SK-N-SH (cell line): ENCODE data around the gene ZSCAN5C. TPM values are rescaled to one million over a fixed set of nuclear protein-coding genes. Genes with fewer than 3 reads are reported as not detected.

Source experiments
- CTCF ChIA-PET: fragments of 300-600, 350-600 bp; formaldehyde crosslinking; extraction: SDS; loops from one replicate; lab custom pipeline; 2021; lab: Yijun Ruan, JAX
- POLR2A ChIA-PET: fragments of 350-600 bp; sonication (Branson Sonifier 250); formaldehyde crosslinking; extraction: SDS; loops from one replicate; lab custom pipeline; 2020; ENCODE audit warnings: antibody characterized with exemption, inconsistent platforms; lab: Yijun Ruan, JAX
- DNase-seq: peaks from one replicate; pipeline ENCODE4 v3.0.0; 2012
- H2AFZ ChIP-seq: fragments of 200-600 bp; sonication (generic); 2 replicates; pipeline ENCODE4 v1.8.1; 2016; ENCODE audit warnings: antibody characterized with exemption, mild to moderate bottlenecking, low read depth
- H3F3A ChIP-seq: fragments of 200-600 bp; sonication (generic); replicated peaks from 2 replicates; pipeline ENCODE3; 2016; ENCODE audit warnings: antibody characterized with exemption, mild to moderate bottlenecking; ENCODE audit not compliant: insufficient read depth
- H3K27ac ChIP-seq, 2 experiments: fragments of 200-500 bp in 1 of 2; fragments of 200-600 bp in 1 of 2; sonication (Bioruptor generic) in 1 of 2; sonication (generic), shearing (Covaris generic) in 1 of 2; 2 replicates each; pipeline versions ENCODE4 v1.5.1 to v1.6.1; 2014 to 2016; ENCODE audit warnings: low read depth in 2 of 2, inconsistent platforms in 1 of 2, low read length in 1 of 2, mild to moderate bottlenecking in 1 of 2, mixed read lengths in 1 of 2
- H3K27me3 ChIP-seq: fragments of 200-600 bp; sonication (generic), shearing (Covaris generic); 2 replicates; pipeline ENCODE4 v1.6.1; 2016; ENCODE audit warnings: mixed run types; ENCODE audit not compliant: insufficient read depth
- H3K36me3 ChIP-seq, 2 experiments: fragments of 200-500 bp in 1 of 2; fragments of 200-600 bp in 1 of 2; sonication (Bioruptor generic) in 1 of 2; sonication (generic) in 1 of 2; replicated peaks in 1 of 2; 2 replicates each; pipeline versions ENCODE3 to v1.5.1; 2014 to 2016; ENCODE audit warnings: low read length in 1 of 2, mild to moderate bottlenecking in 1 of 2; ENCODE audit not compliant: insufficient read depth in 2 of 2, control insufficient read depth in 1 of 2
- H3K4me1 ChIP-seq, 2 experiments: fragments of 200-500 bp in 1 of 2; fragments of 200-600 bp in 1 of 2; sonication (Bioruptor generic) in 1 of 2; sonication (generic), shearing (Covaris generic) in 1 of 2; 2 replicates each; pipeline versions ENCODE4 v1.5.1 to v1.6.1; 2014 to 2016; ENCODE audit warnings: low read depth in 1 of 2, low read length in 1 of 2, mixed run types in 1 of 2; ENCODE audit not compliant: insufficient read depth in 2 of 2, control insufficient read depth in 1 of 2
- H3K4me2 ChIP-seq: fragments of 200-600 bp; sonication (generic), shearing (Covaris generic); 2 replicates; pipeline ENCODE4 v1.6.1; 2017; ENCODE audit warnings: mixed run types
- H3K4me3 ChIP-seq, 2 experiments: fragments of 200-500 bp in 1 of 2; fragments of 200-600 bp in 1 of 2; sonication (Bioruptor generic) in 1 of 2; sonication (generic), shearing (Covaris generic) in 1 of 2; 2 replicates each; pipeline versions ENCODE4 v1.5.1 to v1.8.1; 2014 to 2016; ENCODE audit warnings: low read depth in 2 of 2, inconsistent platforms in 1 of 2, low read length in 1 of 2, mild to moderate bottlenecking in 1 of 2, mixed read lengths in 1 of 2, moderate library complexity in 1 of 2
- H3K79me2 ChIP-seq: fragments of 200-600 bp; sonication (generic); 2 replicates; pipeline ENCODE4 v1.8.1; 2017; ENCODE audit warnings: mild to moderate bottlenecking; ENCODE audit not compliant: insufficient read depth
- H3K9ac ChIP-seq: fragments of 200-600 bp; sonication (generic); 2 replicates; pipeline ENCODE4 v1.6.1; 2017; ENCODE audit warnings: mixed run types
- H3K9me2 ChIP-seq: fragments of 200-600 bp; sonication (generic); 2 replicates; pipeline ENCODE4 v1.6.1; 2017; ENCODE audit warnings: mixed run types
- H3K9me3 ChIP-seq: fragments of 200-600 bp; sonication (generic); 2 replicates; pipeline ENCODE4 v1.6.1; 2017; ENCODE audit warnings: mixed run types, mild to moderate bottlenecking, moderate library complexity
- H4K20me1 ChIP-seq: fragments of 200-600 bp; sonication (generic); 2 replicates; pipeline ENCODE4 v1.6.1; 2017; ENCODE audit warnings: mild to moderate bottlenecking, mixed run types; ENCODE audit not compliant: insufficient read depth
- CHD2 ChIP-seq: fragments of 150-350 bp; IDR thresholded peaks from 2 replicates; pipeline ENCODE4 v1.6.1; 2018; ENCODE audit warnings: low read length; ENCODE audit not compliant: partially characterized antibody
- CTCF ChIP-seq: fragments of 200-600 bp; sonication (generic); IDR thresholded peaks from 2 replicates; pipeline ENCODE4 v1.6.1; 2017; ENCODE audit warnings: antibody characterized with exemption, mild to moderate bottlenecking, moderate library complexity
- EP300 ChIP-seq, 2 experiments: IDR thresholded peaks; 2 replicates each; pipeline versions ENCODE4 v1.4.0 to v1.6.1; 2012; ENCODE audit warnings: borderline replicate concordance in 1 of 2, low read depth in 1 of 2, low read length in 1 of 2
- FOXJ3 ChIP-seq: sonication (generic); formaldehyde crosslinking; IDR thresholded peaks from 2 replicates; pipeline ENCODE4 v1.5.1; 2020; ENCODE audit warnings: mild to moderate bottlenecking, missing genetic modification reagents
- FOXM1 ChIP-seq: IDR thresholded peaks from 2 replicates; pipeline ENCODE4 v1.4.0; 2012; ENCODE audit warnings: low read depth, mild to moderate bottlenecking
- GABPA ChIP-seq: IDR thresholded peaks from 2 replicates; pipeline ENCODE4 v1.4.0; 2012; ENCODE audit warnings: low read depth, mild to moderate bottlenecking
- GATA2 ChIP-seq: sonication (generic); formaldehyde crosslinking; IDR thresholded peaks from 2 replicates; pipeline ENCODE4 v1.5.0; 2020; ENCODE audit warnings: mild to moderate bottlenecking, missing genetic modification reagents
- JUND ChIP-seq: IDR thresholded peaks from 2 replicates; pipeline ENCODE4 v1.4.0; 2012
- MAX ChIP-seq: IDR thresholded peaks from 2 replicates; pipeline ENCODE4 v1.4.0; 2012; ENCODE audit warnings: low read depth
- MEF2A ChIP-seq: IDR thresholded peaks from 2 replicates; pipeline ENCODE4 v1.4.0; 2012; ENCODE audit warnings: low read depth, borderline replicate concordance
- NFIC ChIP-seq: IDR thresholded peaks from 2 replicates; pipeline ENCODE4 v1.4.0; 2012; ENCODE audit warnings: borderline replicate concordance
- POLR2AphosphoS5 ChIP-seq: IDR thresholded peaks from 2 replicates; pipeline ENCODE4 v1.6.1; 2012; ENCODE audit warnings: low read depth, low read length
- RAD21 ChIP-seq: IDR thresholded peaks from 2 replicates; pipeline ENCODE4 v1.6.1; 2012; ENCODE audit warnings: mild to moderate bottlenecking, low read length
- RCOR1 ChIP-seq: fragments of 150-350 bp; IDR thresholded peaks from 2 replicates; pipeline ENCODE4 v1.6.1; 2017; ENCODE audit warnings: antibody characterized with exemption, low read length
- RFX5 ChIP-seq: IDR thresholded peaks from 2 replicates; pipeline ENCODE4 v1.6.1; 2012; ENCODE audit warnings: mild to moderate bottlenecking, improper control_type of control experiment, low read length
- SIN3A ChIP-seq: IDR thresholded peaks from 2 replicates; pipeline ENCODE4 v1.6.1; 2012; ENCODE audit warnings: low read depth, mild to moderate bottlenecking, low read length, moderate library complexity, borderline replicate concordance
- SMC3 ChIP-seq: IDR thresholded peaks from 2 replicates; pipeline ENCODE4 v1.6.1; 2012; ENCODE audit warnings: low read depth, low read length, improper control_type of control experiment
- TEAD4 ChIP-seq: IDR thresholded peaks from 2 replicates; pipeline ENCODE4 v1.4.0; 2012; ENCODE audit warnings: mild to moderate bottlenecking, borderline replicate concordance; ENCODE audit not compliant: insufficient read depth
- YY1 ChIP-seq: IDR thresholded peaks from 2 replicates; pipeline ENCODE4 v1.4.0; 2012; ENCODE audit warnings: low read depth, mild to moderate bottlenecking
- ZBTB33 ChIP-seq: IDR thresholded peaks from 2 replicates; pipeline ENCODE4 v1.4.0; 2012; ENCODE audit warnings: low read depth, borderline replicate concordance
- WGBS: methylation state at CpG from one replicate; pipeline ENCODE4 v1.1.6; 2017; ENCODE audit warnings: low lambda C conversion rate; 5-methylcytosine and 5-hydroxymethylcytosine counted together
- polyA plus RNA-seq, 3 experiments: library from polyadenylated mRNA; depleted of rRNA; stranded (reverse); fragments of >200 nt; gene quantifications; 2 replicates each; pipeline ENCODE4 v1.2.3, GENCODE V29; 2012

The ZSCAN5C gene
- polyA plus RNA-seq, 1 of the 3 experiments (the other 2 are of a cell fraction) = not detected

- TF ChIP-seq POLR2AphosphoS5 (no peak), CTCF (no peak), GATA2 (CRISPR knock-in tag) (no peak), GABPA (no peak), EP300 (IDR thresholded peaks at IDR 0.05; ENCODE audit: borderline replicate concordance in 1 of 2, low read depth in 1 of 2, low read length in 1 of 2) (no peak), CHD2 (no peak), FOXM1 (no peak), YY1 (no peak), SMC3 (no peak), MEF2A (no peak), JUND (no peak), RFX5 (no peak), SIN3A (no peak), RCOR1 (no peak), NFIC (no peak), MAX (no peak), FOXJ3 (no peak), ZBTB33 (no peak), TEAD4 (no peak), RAD21 (no peak)
- no peaks in the 10 kb centered on the region for H4K20me1 ChIP-seq
- no peak overlapping the region for H3K27ac ChIP-seq
- H3K4me1 ChIP-seq = peaks cover 0 to 7% of the 10 kb centered on the region in 2 experiments; a peak in 1 of 4 replicates
- no peaks in the 10 kb centered on the region for H3K36me3 ChIP-seq
- no peak overlapping the region for H2AFZ ChIP-seq
- H3K9me3 ChIP-seq = no peaks in the 10 kb centered on the region
- no peak overlapping the region for H3K4me2 ChIP-seq
- H3K9me2 ChIP-seq = no peaks in the 10 kb centered on the region
- no peaks in the 10 kb centered on the region for H3K79me2 ChIP-seq
- H3K9ac ChIP-seq = no peak overlapping the region
- H3K4me3 ChIP-seq = no peak overlapping the region
- no peak for DNase-seq
- no peaks in the 10 kb centered on the region for H3K27me3 ChIP-seq
- H3F3A ChIP-seq = peaks cover 3% of the 10 kb centered on the region
- ChIA-PET POLR2A (no interaction called here), CTCF (interaction anchor here (1.9 to 4.5 kb wide), 2 partner anchors 75 to 192 kb away, joined by 7 to 37 read pairs; no protein-coding TSS in a partner anchor)
- 91% methylated on average over 12 of the region's 12 CpGs for WGBS
Measured at GRCh38 chr19:56258272-56258671, 56.2 kb downstream of the ZSCAN5C start.

Other genes starting within 250 kb of the ZSCAN5C start
- not detected in 2 replicates for gene NLRP5, start 215.5 kb upstream of the ZSCAN5C start, polyA plus RNA-seq (2012; rRNA removed)
- gene ZNF787, start 81.0 kb upstream of the ZSCAN5C start, polyA plus RNA-seq (2012; rRNA removed) = 14.3 and 16.0 TPM in 2 replicates
- 21.8 and 23.2 TPM in 2 replicates for gene ZNF444, start 61.0 kb upstream of the ZSCAN5C start, polyA plus RNA-seq (2012; rRNA removed)
- not detected in 2 replicates for gene GALP, start 26.3 kb upstream of the ZSCAN5C start, polyA plus RNA-seq (2012; rRNA removed)
- not detected in 2 replicates for gene ZSCAN5B, start 4.5 kb upstream of the ZSCAN5C start, polyA plus RNA-seq (2012; rRNA removed)
- gene EDDM13, start 70.5 kb downstream of the ZSCAN5C start, polyA plus RNA-seq (2012; rRNA removed) = not detected in 2 replicates
- 6.8 and 11.7 TPM in 2 replicates for gene ZSCAN5A, start 112.6 kb downstream of the ZSCAN5C start, polyA plus RNA-seq (2012; rRNA removed)
- gene ZNF582, start 191.3 kb downstream of the ZSCAN5C start, polyA plus RNA-seq (2012; rRNA removed) = 4.5 and 5.9 TPM in 2 replicates
- 1.9 and 2.1 TPM in 2 replicates for gene ZNF583, start 202.1 kb downstream of the ZSCAN5C start, polyA plus RNA-seq (2012; rRNA removed)